NOMO-1 treated with DMSO at 0.1 percent for 48 hours (cell line): Measurements from ENCODE around the gene DDX10.

Experiments used
- DNase-seq: peaks from one replicate; lab custom pipeline; 2025; ENCODE audit not compliant: unreplicated experiment; lab: John Stamatoyannopoulos, UW

Gene DDX10

GRCh38 chr11:108966978-108967377 is 302.1 kb downstream of the DDX10 start:
- DNase-seq, result no peak

GRCh38 chr11:108967571-108967970 is 302.7 kb downstream of the DDX10 start:
- no peak for DNase-seq

GRCh38 chr11:108970221-108970991 is 305.5 kb downstream of the DDX10 start:
- no peak for DNase-seq

GRCh38 chr11:108973402-108974162 is 308.7 kb downstream of the DDX10 start:
- DNase-seq, result no peak

GRCh38 chr11:108975026-108975425 is 310.2 kb downstream of the DDX10 start:
- no peak for DNase-seq

- no peak for DNase-seq
Measured at GRCh38 chr11:108975641-108976071, 310.8 kb downstream of the DDX10 start.

- DNase-seq, result no peak
Measured at GRCh38 chr11:108983636-108984420, 319.0 kb downstream of the DDX10 start.

GRCh38 chr11:108984523-108984922 is 319.7 kb downstream of the DDX10 start:
- DNase-seq, result no peak

- no peak for DNase-seq
Measured at GRCh38 chr11:108985236-108985944, 320.5 kb downstream of the DDX10 start.

GRCh38 chr11:108985945-108986279 is 321.0 kb downstream of the DDX10 start:
- no peak for DNase-seq
